T-helper 17 cell (primary cell): ENCODE results near the gene GAB4. TPM values are rescaled to one million over a fixed set of nuclear protein-coding genes. Genes with fewer than 3 reads are reported as not detected.

Experiments
- total RNA-seq, 4 donors: library from RNA in 2 of 4; stranded (reverse) in 2 of 4; gene quantifications; one replicate each; pipeline ENCODE4 v1.2.3 and lab custom pipeline; 2022 to 2026

Gene GAB4
- total RNA-seq, 2 donors from 2014 or later = not detected

Other genes with a start within 250 kb of the GAB4 start
- gene XKR3, start 182.8 kb downstream of the GAB4 start, total RNA-seq = under 1 TPM in 1 of 2 donors, not detected in 1; 0.26 TPM
- 10 to 100 TPM; 26.2 to 31.0 TPM for gene IL17RA, start 76.8 kb upstream of the GAB4 start, total RNA-seq
- under 1 TPM in 1 of 2 donors, not detected in 1; 0.20 TPM for gene TMEM121B, start 113.1 kb upstream of the GAB4 start, total RNA-seq
- gene HDHD5, start 151.1 kb upstream of the GAB4 start, total RNA-seq = 10 to 100 TPM; 16.7 to 17.4 TPM
- gene ADA2, start 211.2 kb upstream of the GAB4 start, total RNA-seq = 10 to 100 TPM; 57.2 to 88.5 TPM